Measurements from ENCODE around the gene REPS1. TPM values are rescaled to one million over a fixed set of nuclear protein-coding genes. Genes with fewer than 3 reads are reported as not detected.

The REPS1 gene
- total RNA-seq, 1 experiment from 2014 or later, result 74.4 TPM

DNA sequence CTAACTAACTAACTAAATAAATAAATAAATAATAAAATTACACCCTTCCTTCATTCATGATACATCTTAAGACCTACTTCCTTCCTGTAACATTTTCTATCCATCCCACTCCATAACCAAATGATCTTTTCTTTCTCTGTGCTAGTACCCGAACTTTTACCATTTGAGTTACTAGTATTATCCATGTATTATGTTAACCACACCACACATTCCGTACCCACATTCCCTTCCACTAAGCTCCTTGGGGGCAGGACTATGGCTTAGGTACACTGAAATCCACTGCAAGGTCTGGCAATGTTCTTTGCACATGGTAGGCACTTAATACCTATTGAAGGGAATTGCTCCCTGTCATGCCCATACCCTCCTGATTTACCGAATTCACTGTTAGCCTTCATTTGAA lies 24.9 kb downstream of the REPS1 start:
- no peak overlapping the region for H3K4me2 ChIP-seq (ENCODE audit: insufficient read depth, insufficient read length, low read length)
- no peak overlapping the region for H3K4me3 Mint-ChIP-seq
- H3K9me3 Mint-ChIP-seq, result no peaks in the 10 kb centered on the region
- H2BK5ac ChIP-seq (ENCODE audit: insufficient read length, low read length), result no peak overlapping the region
- H2AFZ ChIP-seq (ENCODE audit: low read length), result no peak overlapping the region
- H3K56ac ChIP-seq (ENCODE audit: insufficient read length, low read depth, low read length), result no peak overlapping the region
- no peaks in the 10 kb centered on the region for H3K27me3 Mint-ChIP-seq (ENCODE audit: low read depth)
- H3K79me2 ChIP-seq (ENCODE audit: insufficient read depth, low read length), result peaks cover 7% of the 10 kb centered on the region; the same call in 1 of the 2 replicates
- no peak overlapping the region for H3K27ac Mint-ChIP-seq
- no peak overlapping the region for H3T11ph ChIP-seq (ENCODE audit: low read length)
- H4K20me1 ChIP-seq (ENCODE audit: control insufficient read depth, insufficient read depth, insufficient read length), result no peaks in the 10 kb centered on the region
- no peak overlapping the region for H2AK5ac ChIP-seq (ENCODE audit: insufficient read length, low read length)
- no peak for TF ChIP-seq CTCF (conservative IDR thresholded peaks at IDR 0.05)
- no peak overlapping the region for H2BK15ac ChIP-seq (ENCODE audit: low read depth, low read length)
- H3K36me3 Mint-ChIP-seq (ENCODE audit: insufficient read depth in 1 of 3, low read depth in 3 of 3), result no peaks in the 10 kb centered on the region
- no peaks in the 10 kb centered on the region for H3K27me3 ChIP-seq (ENCODE audit: insufficient read depth, low read length)
- H3K4me1 ChIP-seq (ENCODE audit: insufficient read depth, low read length), result 0 out of 2 replicates have a peak, but pooled peaks cover 2% of the 10 kb centered on the region
- no peaks in the 10 kb centered on the region for H3K9me3 ChIP-seq (ENCODE audit: control insufficient read depth, low read depth, low read length)
- no peak overlapping the region for H2BK120ac ChIP-seq (ENCODE audit: low read depth, low read length, poor library complexity, severe bottlenecking)
- no peak overlapping the region for H2BK20ac ChIP-seq (ENCODE audit: low read depth, low read length, poor library complexity, severe bottlenecking)
- H4K5ac ChIP-seq (ENCODE audit: insufficient read length, low read depth, low read length), result no peak overlapping the region
- no peak overlapping the region for H4K8ac ChIP-seq (replicated peaks; ENCODE audit: insufficient read length, low read depth, low read length)
- no peak for DNase-seq
- H3K23ac ChIP-seq (ENCODE audit: insufficient read length, low read depth, low read length), result no peak overlapping the region
- H3K27ac ChIP-seq (ENCODE audit: insufficient read length, low read depth, low read length), result no peak overlapping the region
- H2BK12ac ChIP-seq (ENCODE audit: insufficient read length, low read depth, low read length), result no peak overlapping the region
- H3K14ac ChIP-seq (ENCODE audit: insufficient read depth, low read length), result no peak overlapping the region
- H3K23me2 ChIP-seq (ENCODE audit: insufficient read length, low read depth, low read length, poor library complexity, severe bottlenecking), result no peaks in the 10 kb centered on the region
- no peak overlapping the region for H4K91ac ChIP-seq (ENCODE audit: insufficient read length, low read depth, low read length)
- H3K4ac ChIP-seq (ENCODE audit: low read depth, low read length), result no peak overlapping the region
- H3K79me1 ChIP-seq (ENCODE audit: insufficient read depth, low read depth, low read length, poor library complexity, severe bottlenecking), result peaks cover 2% of the 10 kb centered on the region
- no peak overlapping the region for H3K9ac ChIP-seq (ENCODE audit: extremely low read depth, insufficient read length, low read length)
- H3K18ac ChIP-seq (ENCODE audit: insufficient read length, low read depth, low read length), result no peak overlapping the region
- WGBS (ENCODE audit: extremely low coverage, insufficient read length, low lambda C conversion rate), result 100% methylated on average over 1 of the region's 3 CpGs
- H3K4me1 Mint-ChIP-seq, result peaks cover 11 to 18% of the 10 kb centered on the region in 2 experiments
